DND-41 (cell line): Measurements from ENCODE around the gene STK32C.

Experiments
- EZH2 ChIP-seq: IDR thresholded peaks from 3 replicates; pipeline ENCODE4 v1.6.1; 2012; ENCODE audit warnings: borderline replicate concordance, low read depth, mild to moderate bottlenecking, moderate library complexity, low read length, inconsistent platforms; ENCODE audit not compliant: severe bottlenecking
- TF ChIP-seq, protein P1 (sequence below): IDR thresholded peaks from 2 replicates; pipeline ENCODE4 v1.5.1; 2012; ENCODE audit warnings: borderline replicate concordance, low read length, moderate library complexity, mild to moderate bottlenecking; ENCODE audit not compliant: poor library complexity, severe bottlenecking; ENCODE audit errors: extremely low read depth

DNA sequence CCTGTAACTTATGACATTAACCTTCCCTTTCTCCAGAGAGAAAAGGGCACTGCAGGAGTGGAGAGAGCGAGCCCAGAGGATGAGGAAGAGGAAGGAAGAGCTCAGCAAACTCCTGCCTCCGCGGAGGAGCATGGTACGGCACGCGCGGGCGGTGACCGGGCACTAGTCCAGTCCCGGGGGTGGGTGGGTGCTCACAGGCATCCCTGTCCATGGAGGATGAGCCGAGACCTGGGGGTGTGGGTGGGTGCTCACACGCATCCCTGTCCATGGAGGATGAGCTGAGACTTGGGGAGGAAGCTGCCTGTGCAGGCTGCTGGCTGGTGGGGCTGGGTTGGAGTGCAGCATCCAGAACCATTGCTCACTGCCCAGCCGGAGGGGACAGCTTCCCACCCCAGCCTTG, 48.0 kb upstream of the STK32C start:
- TF ChIP-seq, protein P1, sequence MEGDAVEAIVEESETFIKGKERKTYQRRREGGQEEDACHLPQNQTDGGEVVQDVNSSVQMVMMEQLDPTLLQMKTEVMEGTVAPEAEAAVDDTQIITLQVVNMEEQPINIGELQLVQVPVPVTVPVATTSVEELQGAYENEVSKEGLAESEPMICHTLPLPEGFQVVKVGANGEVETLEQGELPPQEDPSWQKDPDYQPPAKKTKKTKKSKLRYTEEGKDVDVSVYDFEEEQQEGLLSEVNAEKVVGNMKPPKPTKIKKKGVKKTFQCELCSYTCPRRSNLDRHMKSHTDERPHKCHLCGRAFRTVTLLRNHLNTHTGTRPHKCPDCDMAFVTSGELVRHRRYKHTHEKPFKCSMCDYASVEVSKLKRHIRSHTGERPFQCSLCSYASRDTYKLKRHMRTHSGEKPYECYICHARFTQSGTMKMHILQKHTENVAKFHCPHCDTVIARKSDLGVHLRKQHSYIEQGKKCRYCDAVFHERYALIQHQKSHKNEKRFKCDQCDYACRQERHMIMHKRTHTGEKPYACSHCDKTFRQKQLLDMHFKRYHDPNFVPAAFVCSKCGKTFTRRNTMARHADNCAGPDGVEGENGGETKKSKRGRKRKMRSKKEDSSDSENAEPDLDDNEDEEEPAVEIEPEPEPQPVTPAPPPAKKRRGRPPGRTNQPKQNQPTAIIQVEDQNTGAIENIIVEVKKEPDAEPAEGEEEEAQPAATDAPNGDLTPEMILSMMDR: no peak
- TF ChIP-seq EZH2: no peak
